ENCODE measurements around the gene GABRB1.

The GABRB1 gene

DNA sequence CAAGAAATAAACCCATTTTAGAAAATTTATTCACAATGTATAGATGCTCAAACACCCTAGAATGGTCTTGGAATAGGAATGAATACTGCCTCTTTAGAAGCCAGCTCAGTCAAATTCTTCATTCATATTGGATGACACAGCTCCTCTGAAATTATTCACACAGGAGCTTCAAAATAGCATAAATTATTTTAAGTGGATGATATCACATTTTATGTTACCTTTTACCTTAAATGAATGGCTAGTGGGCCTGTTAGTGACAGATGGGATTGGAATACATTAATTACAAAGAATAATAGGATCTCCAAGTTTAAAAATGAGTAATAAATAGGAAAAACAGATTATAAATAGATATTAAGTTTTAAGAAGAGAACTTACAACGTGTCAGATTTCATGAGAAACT, 184.4 kb downstream of the GABRB1 start:
- Histone ChIP-seq H3K4me3 (ENCODE audit: low read depth, low read length) (no peak overlapping the region), H3K79me2 (no peaks in the 10 kb centered on the region), H3K4me2 (ENCODE audit: low read length) (no peak overlapping the region), H3K4me1 (no peaks in the 10 kb centered on the region), H3K36me3 (ENCODE audit: control insufficient read depth, insufficient read depth, low read length) (no peaks in the 10 kb centered on the region), H3K9ac (no peak overlapping the region), H3K27ac (no peak overlapping the region), H3K9me3 (ENCODE audit: control insufficient read depth, low read length) (no peaks in the 10 kb centered on the region), H3K27me3 (ENCODE audit: control insufficient read depth, insufficient read depth, low read length) (no peaks in the 10 kb centered on the region), H2AFZ (no peak overlapping the region)
- TF ChIP-seq, protein P1, sequence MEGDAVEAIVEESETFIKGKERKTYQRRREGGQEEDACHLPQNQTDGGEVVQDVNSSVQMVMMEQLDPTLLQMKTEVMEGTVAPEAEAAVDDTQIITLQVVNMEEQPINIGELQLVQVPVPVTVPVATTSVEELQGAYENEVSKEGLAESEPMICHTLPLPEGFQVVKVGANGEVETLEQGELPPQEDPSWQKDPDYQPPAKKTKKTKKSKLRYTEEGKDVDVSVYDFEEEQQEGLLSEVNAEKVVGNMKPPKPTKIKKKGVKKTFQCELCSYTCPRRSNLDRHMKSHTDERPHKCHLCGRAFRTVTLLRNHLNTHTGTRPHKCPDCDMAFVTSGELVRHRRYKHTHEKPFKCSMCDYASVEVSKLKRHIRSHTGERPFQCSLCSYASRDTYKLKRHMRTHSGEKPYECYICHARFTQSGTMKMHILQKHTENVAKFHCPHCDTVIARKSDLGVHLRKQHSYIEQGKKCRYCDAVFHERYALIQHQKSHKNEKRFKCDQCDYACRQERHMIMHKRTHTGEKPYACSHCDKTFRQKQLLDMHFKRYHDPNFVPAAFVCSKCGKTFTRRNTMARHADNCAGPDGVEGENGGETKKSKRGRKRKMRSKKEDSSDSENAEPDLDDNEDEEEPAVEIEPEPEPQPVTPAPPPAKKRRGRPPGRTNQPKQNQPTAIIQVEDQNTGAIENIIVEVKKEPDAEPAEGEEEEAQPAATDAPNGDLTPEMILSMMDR (IDR thresholded peaks at IDR 0.05), result no peak

DNA sequence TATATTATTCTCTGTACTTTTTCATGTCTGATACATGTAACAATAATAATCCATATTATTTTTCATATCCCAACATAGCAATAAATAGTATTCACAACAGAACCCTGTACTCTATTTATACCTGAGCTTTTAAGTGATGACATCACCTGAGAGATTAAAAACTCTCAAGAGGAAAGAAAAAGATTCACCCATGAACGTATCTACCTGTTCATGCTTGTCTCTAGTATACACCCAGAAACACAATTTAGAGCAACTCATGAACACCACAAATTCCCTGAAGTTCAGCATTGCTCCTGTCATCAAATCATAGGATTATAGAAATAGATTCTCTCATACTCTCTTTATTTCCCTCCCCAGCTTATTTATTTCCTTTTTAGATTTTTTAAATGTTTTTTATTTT, 185.9 kb downstream of the GABRB1 start:
- Histone ChIP-seq H3K79me2 (no peaks in the 10 kb centered on the region), H3K27ac (no peak overlapping the region), H3K4me2 (ENCODE audit: low read length) (no peak overlapping the region), H2AFZ (no peak overlapping the region), H3K36me3 (ENCODE audit: control insufficient read depth, insufficient read depth, low read length) (no peaks in the 10 kb centered on the region), H3K27me3 (ENCODE audit: control insufficient read depth, insufficient read depth, low read length) (no peaks in the 10 kb centered on the region), H3K4me3 (ENCODE audit: low read depth, low read length) (no peak overlapping the region), H3K9ac (no peak overlapping the region), H3K4me1 (no peaks in the 10 kb centered on the region), H3K9me3 (ENCODE audit: control insufficient read depth, low read length) (no peaks in the 10 kb centered on the region)
- TF ChIP-seq, protein P1 (IDR thresholded peaks at IDR 0.05), result no peak

DNA sequence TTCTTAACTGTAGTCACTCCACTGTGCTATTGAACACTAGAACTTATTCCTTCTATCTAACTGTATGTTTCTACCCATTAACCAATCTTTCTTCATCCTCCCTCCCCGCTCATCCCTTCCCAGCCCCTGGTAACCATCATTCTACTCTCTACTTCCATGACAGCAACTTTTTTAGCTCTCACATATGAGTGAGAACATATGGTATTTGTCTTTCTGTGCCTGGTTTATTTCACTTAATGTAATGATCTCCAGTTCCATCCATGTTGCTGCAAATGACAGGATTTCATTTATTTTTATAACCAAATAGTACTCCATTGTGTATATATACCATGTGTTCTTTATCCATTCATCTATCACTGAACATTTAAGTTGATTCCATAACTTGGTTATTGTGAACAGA, 186.5 kb downstream of the GABRB1 start:
- Histone ChIP-seq H3K4me3 (ENCODE audit: low read depth, low read length) (no peak overlapping the region), H3K4me1 (no peaks in the 10 kb centered on the region), H3K4me2 (ENCODE audit: low read length) (no peak overlapping the region), H3K9me3 (ENCODE audit: control insufficient read depth, low read length) (no peaks in the 10 kb centered on the region), H3K27me3 (ENCODE audit: control insufficient read depth, insufficient read depth, low read length) (no peaks in the 10 kb centered on the region), H3K36me3 (ENCODE audit: control insufficient read depth, insufficient read depth, low read length) (no peaks in the 10 kb centered on the region), H3K9ac (no peak overlapping the region), H3K79me2 (no peaks in the 10 kb centered on the region), H3K27ac (no peak overlapping the region), H2AFZ (no peak overlapping the region)
- TF ChIP-seq, protein P1 (IDR thresholded peaks at IDR 0.05), result no peak

DNA sequence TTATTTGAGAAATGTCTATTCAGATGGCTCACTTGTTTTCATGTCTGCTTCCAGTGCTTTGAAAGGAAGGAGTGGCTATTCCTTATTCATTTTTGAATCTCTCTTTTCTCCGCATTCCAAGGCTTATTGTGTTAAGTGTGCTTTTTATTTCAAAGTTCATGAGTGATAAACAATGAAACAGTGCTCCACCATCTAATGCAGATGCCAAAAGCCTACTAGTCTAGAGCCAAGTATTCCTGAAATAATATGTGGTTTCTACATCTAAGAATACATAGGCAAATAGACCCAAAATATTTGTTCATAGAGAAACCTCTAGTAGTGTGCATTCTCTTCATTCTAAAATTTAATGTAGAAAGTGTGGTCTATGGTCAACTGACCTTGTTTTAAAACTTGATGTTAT, 187.3 kb downstream of the GABRB1 start:
- no peak overlapping the region for H3K4me2 ChIP-seq (ENCODE audit: low read length)
- H3K36me3 ChIP-seq (ENCODE audit: control insufficient read depth, insufficient read depth, low read length), result no peaks in the 10 kb centered on the region
- H3K9ac ChIP-seq, result no peak overlapping the region
- no peak overlapping the region for H3K27ac ChIP-seq
- H2AFZ ChIP-seq, result no peak overlapping the region
- no peaks in the 10 kb centered on the region for H3K4me1 ChIP-seq
- no peaks in the 10 kb centered on the region for H3K79me2 ChIP-seq
- TF ChIP-seq, protein P1 (IDR thresholded peaks at IDR 0.05), result no peak
- no peak overlapping the region for H3K4me3 ChIP-seq (ENCODE audit: low read depth, low read length)
- no peaks in the 10 kb centered on the region for H3K27me3 ChIP-seq (ENCODE audit: control insufficient read depth, insufficient read depth, low read length)
- H3K9me3 ChIP-seq (ENCODE audit: control insufficient read depth, low read length), result no peaks in the 10 kb centered on the region

DNA sequence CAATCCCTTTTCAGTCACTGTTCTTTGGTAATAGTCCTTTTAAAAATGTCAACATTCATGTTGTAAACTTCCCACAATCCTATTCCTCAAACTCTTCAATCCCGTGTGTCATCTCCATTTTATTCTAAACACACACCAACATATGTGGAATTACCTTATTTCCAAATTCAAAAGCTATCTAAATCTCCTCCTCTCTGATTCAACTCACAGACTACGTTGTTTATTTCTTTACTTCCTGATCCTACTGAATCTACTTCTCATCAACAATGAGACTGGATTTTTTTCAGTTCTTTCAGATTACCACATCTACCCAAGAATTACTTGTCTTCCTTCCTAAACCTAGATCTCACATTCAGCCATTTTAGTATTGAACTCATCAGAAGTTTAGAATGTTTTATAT, 188.2 kb downstream of the GABRB1 start:
- H3K36me3 ChIP-seq (ENCODE audit: control insufficient read depth, insufficient read depth, low read length), result no peaks in the 10 kb centered on the region
- no peak overlapping the region for H2AFZ ChIP-seq
- H3K79me2 ChIP-seq, result no peaks in the 10 kb centered on the region
- no peaks in the 10 kb centered on the region for H3K4me1 ChIP-seq
- H3K27me3 ChIP-seq (ENCODE audit: control insufficient read depth, insufficient read depth, low read length), result no peaks in the 10 kb centered on the region
- H3K9me3 ChIP-seq (ENCODE audit: control insufficient read depth, low read length), result no peaks in the 10 kb centered on the region
- no peak overlapping the region for H3K27ac ChIP-seq
- TF ChIP-seq, protein P1 (IDR thresholded peaks at IDR 0.05), result no peak
- H3K4me3 ChIP-seq (ENCODE audit: low read depth, low read length), result no peak overlapping the region
- H3K4me2 ChIP-seq (ENCODE audit: low read length), result no peak overlapping the region
- no peak overlapping the region for H3K9ac ChIP-seq
